Right lung (tissue), 5 donors: ENCODE data around the gene RASL10A. TPM values are rescaled to one million over a fixed set of nuclear protein-coding genes. Genes with fewer than 3 reads are reported as not detected.

Experiments used
- DNase-seq, 2 donors: peaks; one replicate each; pipeline ENCODE4 v3.0.0-alpha.2; 2013
- polyA plus RNA-seq, 5 donors: library from polyadenylated mRNA; unstranded; fragments of 120-200 nt; gene quantifications; one replicate each; pipeline versions ENCODE4 v1.2.1 to v1.2.3, GENCODE V29; 2013; ENCODE audit warnings: inconsistent platforms in 1 of 5, low replicate concordance in 1 of 5; ENCODE audit not compliant: insufficient read length in 5 of 5, insufficient read depth in 1 of 5

RASL10A gene
- polyA plus RNA-seq, 5 donors = 0.33 to 0.64 (median 0.39) TPM; not detected in 1

- no peak for DNase-seq
Observed at GRCh38 chr22:29339381-29340235, 24.1 kb upstream of the RASL10A start.

GRCh38 chr22:29338398-29338797 is 22.9 kb upstream of the RASL10A start:
- DNase-seq = no peak

DNA sequence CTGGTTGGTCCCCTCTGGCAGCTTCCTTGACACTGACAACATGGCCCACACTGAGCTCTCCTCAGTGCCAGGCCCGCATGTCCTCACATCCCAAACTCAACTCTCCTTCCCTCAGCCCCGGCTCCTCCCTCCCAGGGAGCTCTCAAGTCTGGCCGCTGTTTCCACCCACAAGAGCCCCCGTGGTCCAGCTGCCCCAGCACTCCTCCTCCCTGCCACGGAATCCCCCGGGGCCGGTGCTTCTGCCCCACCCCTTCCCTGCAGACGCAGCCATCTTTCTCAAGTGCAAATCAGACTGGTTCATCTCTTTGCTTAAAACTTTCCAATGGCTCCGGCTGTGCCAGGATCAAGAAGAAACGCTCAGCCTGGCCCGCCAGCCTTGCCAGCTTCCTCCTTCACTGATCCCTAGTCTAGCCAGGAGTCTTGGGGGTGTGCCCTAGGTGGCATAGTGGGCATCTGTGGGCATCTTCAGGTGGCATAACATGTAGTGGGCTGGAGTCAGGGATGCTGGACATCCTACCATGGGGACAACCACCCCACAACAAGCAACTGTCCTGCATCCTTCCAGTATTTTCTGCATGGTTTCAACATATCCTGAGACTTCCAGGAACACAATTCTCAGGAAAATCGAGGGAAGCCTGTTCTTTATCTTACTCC is 22.3 kb upstream of the RASL10A start:
- DNase-seq = no peak

DNA sequence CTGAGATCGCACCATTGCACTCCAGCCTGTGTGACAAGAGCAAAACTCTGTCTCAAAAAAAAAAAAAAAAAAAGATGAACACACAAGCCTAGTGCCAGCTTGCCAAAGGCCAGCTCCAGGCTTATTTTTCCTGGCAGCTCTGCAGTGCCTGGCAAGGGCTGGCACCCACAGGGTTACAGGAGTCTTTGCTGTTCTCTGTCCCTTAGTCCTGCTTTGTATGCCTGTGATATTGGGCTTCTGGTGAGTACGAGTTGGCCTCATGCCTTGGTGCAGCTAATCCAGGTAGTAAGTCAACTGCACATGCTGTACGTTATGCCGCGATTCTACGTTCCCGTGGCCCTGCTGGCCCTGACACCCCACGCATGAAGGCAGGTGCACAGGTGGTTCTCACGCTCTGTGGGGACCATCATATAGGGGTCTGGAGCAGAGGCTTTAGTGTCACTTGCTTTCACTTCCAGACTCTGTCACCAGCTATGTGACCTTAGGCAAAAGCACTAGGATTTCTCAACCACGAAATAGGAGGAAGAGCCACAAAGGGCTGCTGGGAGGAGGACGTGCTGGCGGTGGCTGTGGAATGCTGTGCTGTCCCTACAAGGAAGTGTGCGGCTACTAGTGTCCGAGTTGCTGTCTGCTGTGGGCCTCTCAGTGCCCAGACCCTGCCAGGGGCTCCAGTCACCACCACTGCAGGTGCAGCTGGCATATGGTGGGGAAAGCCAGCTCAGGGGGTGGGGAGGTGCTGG is 21.4 kb upstream of the RASL10A start:
- DNase-seq = no peak

DNA sequence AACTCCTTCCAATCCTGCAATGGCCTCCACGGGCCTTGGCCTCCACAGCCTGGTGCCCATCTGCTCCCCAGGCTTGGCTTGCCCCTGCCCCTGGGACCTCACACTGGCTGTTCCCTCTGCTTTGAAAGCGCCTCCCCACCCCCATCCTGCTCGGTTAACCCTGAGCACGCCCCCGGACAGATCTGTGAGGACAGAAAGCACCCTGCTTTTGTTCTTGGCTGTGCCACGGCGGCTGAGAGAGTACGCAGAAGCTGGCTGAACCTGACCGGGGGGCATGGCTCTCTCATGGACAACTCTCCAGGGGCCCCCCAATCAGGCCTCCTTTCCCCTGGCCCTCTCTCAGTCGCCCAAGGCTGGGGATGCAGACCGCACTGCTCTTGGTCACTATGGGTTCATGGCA is 20.2 kb upstream of the RASL10A start:
- no peak for DNase-seq

DNA sequence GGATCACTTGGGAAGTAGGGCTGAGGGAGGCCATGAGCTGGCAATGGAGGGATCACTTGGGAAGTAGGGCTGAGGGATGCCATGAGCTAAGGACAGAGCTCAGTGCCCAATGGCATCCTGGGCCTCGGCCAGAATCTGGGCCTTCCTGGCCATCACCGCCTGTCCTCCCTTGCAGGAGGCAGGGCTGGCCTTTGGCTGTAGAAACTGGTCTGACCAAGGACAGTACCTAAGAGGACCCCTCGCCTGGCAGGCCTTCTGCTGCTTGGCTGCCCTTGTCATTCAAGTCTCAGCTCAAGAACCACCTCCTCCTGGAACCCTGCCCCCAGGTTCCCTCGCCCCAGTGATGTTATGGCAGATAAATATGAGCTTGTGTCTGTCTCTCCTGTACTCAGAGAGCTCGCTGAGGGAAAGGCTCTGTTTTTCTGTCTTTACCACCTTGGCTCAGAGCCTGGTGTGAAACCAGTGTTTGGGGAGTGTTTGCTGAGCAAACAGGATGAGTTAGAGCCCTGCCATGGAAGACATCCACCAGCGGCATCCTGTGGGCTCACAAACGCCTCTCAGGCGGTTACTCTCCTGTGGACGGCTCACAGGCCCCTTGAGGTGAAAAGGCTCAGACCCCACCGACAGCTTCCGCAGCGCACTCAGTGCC is 19.3 kb upstream of the RASL10A start:
- DNase-seq = no peak

DNA sequence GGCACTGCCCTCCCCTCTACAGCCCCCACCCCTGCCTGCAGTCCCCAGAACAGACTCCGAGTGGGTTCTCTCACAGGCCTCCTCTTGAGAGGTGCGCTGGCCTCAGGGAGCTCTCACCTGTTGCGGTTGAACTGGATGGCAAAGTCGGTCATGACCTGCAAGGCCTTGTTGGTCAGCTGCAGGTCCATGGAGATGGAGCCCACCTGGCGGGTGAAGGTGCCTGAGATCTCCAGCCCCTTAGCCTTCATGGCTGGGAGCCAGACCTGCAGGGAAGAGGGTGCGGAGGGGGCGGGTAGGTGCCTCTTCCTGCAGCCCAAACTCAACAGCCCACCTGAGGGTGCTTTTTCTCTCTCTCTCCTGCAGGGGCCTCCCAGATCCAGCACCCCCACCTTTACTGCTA is 18.7 kb upstream of the RASL10A start:
- no peak for DNase-seq

DNA sequence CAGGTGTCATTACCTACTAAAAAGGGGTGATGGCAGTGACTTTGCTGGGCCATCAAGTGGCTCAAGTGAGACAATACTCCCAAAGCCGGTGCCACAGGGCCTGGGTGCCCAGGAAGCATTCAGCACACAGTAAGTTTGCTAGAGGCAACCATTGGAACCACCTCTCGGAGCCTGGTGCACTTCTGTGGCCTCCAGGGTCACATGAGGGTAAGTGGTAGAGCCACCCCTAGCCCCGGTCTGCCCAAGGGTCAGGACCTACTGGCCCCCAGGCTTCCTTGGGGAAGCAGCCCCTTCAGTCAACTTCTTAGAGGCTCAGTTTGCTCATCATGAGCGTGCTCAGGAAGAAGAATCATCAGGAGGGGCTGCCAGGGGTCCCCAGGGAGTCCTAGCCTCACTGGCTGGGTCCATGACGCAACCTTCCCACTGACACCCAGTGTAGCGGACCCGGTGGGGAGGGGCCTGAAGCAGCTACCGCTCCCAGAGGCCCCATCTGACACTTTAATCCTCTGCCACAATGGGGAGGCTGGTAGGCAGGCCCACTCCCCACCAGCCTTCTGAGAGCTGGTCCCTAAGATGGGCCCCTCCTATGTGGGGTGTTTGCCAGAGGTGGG is 17.5 kb upstream of the RASL10A start:
- no peak for DNase-seq

DNA sequence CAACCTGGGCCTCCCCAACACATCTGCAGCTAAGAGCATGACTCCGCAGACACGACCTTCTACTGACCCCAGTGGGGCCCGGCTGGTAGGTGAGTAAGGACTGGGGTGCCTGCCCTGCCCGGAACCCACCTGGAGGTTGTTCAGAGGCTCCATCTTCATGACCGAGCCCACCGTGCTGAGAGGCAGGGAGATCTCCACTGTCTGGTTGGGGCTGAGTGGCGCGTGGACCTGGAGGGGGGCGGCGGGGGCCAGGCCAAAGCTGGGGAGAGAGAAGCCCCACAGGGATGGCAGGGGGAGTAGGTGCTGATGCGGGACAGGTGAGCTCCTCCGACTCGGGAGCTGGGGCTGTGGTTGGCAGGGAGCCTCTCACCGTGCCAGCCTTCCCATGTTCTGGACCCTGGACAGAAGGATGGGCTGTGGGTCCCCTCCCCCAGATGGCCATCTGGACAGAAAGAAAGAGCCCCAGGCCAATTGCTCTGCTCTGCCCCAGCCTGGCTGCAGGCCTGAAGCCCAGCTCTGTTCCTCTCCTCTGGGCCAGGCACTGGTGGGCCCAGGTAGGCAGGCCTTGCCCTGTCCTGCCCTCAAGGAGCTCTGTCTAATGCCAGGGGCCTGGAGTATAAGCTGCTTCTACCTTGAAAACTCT is 16.3 kb upstream of the RASL10A start:
- no peak for DNase-seq

DNA sequence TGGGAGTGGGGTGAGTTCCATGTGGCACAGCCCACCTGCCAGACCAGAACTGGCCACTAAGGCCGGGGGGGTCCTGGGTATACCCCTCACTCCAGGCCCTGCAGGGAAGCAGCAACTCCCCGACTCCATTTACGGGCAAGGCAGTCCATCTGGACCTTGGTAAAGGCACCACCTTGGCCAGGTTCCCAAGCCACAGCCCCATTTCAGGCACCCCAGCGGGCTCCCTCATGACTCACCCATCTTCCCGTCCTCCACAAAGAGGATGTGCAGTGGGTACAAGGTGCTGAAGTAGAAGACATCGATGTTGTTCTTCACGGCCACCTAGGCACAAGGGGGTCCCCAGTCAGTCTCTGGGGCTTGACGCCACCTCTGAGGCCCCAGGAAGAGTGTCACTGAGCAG is 15.7 kb upstream of the RASL10A start:
- DNase-seq = no peak

GRCh38 chr22:29330753-29331152 is 15.3 kb upstream of the RASL10A start:
- peak in 1 of 2 donors; percentile 28 for DNase-seq

- DNase-seq = no peak
Observed at GRCh38 chr22:29330291-29330690, 14.8 kb upstream of the RASL10A start.

DNA sequence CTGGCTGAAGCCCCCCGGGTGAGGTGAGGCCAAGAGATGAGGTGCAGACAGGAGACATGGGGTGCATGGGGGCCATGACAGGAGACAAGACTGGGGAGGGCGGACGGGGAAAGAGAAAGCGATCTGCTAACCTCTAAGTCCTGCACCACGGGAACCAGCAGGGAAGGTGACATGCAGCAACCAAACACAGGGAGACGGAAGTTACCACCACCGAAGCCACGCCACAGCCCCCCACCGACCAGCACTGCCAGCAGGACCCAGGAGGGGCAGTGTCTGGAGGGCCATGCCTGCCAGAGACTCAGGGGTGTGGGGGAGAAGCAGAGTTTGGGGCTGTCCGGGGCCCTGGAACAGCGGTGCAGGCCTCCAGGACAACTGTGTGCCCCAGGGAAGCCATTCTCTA is 14.1 kb upstream of the RASL10A start:
- DNase-seq = no peak

GRCh38 chr22:29328566-29329500 is 13.3 kb upstream of the RASL10A start:
- DNase-seq = no peak

- DNase-seq = no peak
Observed at GRCh38 chr22:29328055-29328454, 12.6 kb upstream of the RASL10A start.

GRCh38 chr22:29327089-29327764 is 11.7 kb upstream of the RASL10A start:
- DNase-seq = no peak

DNA sequence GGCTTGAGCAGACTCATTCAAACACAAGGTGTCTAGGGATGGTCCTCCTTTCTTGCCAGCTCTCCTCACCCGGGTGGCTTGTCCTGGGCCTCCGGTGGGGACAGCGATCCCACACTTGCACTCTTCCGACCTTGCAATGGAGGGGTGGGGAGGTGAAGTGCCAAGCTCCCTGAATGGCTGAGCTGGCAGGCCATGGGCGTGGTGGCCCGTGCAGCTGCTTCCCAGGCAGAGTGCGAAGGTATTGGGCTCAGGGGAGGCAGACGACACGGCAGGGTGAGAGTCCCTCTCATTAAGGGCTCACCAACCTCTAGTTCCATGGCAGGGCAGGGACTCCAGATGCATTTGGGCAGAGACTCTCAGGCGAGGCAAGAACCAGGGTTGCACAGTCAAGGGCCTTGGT is 11.0 kb upstream of the RASL10A start:
- no peak for DNase-seq

DNA sequence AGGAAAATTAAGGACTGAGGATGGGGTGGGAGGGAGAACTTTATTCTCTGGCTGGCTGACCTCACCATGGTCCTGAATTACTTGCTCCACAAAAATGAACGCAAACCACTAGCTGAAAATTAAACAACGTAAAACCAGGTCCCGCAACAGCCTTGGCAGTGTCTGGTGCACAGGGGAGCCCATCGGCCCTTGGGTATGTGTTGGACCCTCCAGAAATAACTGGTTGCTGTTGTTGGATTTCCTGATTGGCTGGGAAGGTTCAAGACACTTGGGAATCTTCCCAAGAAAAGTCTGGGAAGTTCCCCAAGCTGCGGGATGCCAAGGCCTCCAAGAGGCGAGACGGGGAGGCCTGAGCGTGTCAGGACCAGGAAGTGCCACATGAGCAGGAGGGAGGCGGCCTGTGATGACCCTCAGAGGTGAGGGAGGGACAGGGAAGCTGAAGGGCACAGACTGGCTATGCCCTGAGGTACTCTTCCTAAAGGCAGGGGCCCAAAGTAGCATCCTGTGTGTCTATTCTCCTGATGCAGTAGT is 10.4 kb upstream of the RASL10A start:
- DNase-seq = no peak

- no peak for DNase-seq
Observed at GRCh38 chr22:29325356-29325755, 9.9 kb upstream of the RASL10A start.
